Activated naive CD4-positive, alpha-beta T cell treated with anti-CD3 and anti-CD28 coated beads, Interleukin-2, amount 50 U/mL, for 24 hours (primary cell): ENCODE results near the gene TUBGCP3.

Experiments
- H3K27ac Mint-ChIP-seq: one replicate; pipeline ENCODE4 v1.8.0; 2021; ENCODE audit warnings: mild to moderate bottlenecking, mixed read lengths
- H3K27me3 Mint-ChIP-seq: one replicate; pipeline ENCODE4 v1.8.0; 2021; ENCODE audit warnings: mixed read lengths
- H3K36me3 Mint-ChIP-seq: one replicate; pipeline ENCODE4 v1.8.0; 2021; ENCODE audit warnings: mixed read lengths
- H3K4me1 Mint-ChIP-seq: one replicate; pipeline ENCODE4 v1.8.0; 2021; ENCODE audit warnings: mixed read lengths
- H3K4me3 Mint-ChIP-seq: one replicate; pipeline ENCODE4 v1.8.0; 2021; ENCODE audit warnings: mild to moderate bottlenecking, mixed read lengths
- H3K9me3 Mint-ChIP-seq: one replicate; pipeline ENCODE4 v1.8.0; 2021; ENCODE audit warnings: mixed read lengths

Gene TUBGCP3

DNA sequence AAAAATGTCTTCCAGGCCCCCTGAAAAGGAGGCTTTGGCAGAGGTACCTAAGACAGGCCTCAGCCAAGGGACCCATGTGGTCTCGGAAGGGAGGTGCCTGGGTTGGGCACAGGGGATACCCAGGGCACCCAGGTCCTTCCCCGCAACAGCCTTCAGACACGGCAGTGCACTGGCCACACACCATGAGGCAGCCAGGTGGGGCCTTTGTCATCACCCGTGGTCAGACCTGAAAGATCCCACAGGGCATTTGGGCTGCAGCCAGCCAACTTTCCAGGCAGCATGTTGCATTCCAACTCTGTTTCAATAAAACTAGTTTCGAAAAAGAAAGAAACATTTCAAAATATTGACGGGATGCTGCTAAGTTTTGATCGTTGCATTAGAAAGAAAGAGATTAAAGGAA lies 4.7 kb upstream of the TUBGCP3 start:
- Mint-ChIP-seq H3K27me3 (no peaks in the 10 kb centered on the region), H3K4me3 (no peak overlapping the region), H3K9me3 (no peaks in the 10 kb centered on the region), H3K36me3 (peaks cover 2% of the 10 kb centered on the region), H3K4me1 (peaks cover 20% of the 10 kb centered on the region), H3K27ac (no peak overlapping the region)

DNA sequence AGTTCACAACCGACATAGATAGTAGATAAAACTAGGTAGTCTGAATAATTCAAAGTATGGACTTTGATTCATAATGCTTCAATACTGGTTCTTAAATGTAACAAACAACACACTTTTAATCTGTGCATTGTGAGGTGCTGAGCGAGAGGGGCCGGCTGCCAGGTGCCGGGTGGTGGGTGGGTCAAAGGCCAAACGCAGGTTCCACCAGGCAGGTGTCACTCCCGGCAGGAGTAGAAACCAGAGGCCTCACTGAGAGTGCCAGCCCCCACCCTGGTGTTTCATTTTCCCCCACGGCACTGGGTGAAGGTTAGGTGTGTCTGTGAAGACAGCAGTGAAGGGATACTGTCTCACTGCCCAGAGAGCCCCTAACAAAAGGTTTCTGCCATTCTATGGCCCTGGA lies 4.2 kb upstream of the TUBGCP3 start:
- H3K36me3 Mint-ChIP-seq, result peaks cover 2% of the 10 kb centered on the region
- H3K27me3 Mint-ChIP-seq, result no peaks in the 10 kb centered on the region
- peaks cover 22% of the 10 kb centered on the region for H3K4me1 Mint-ChIP-seq
- H3K4me3 Mint-ChIP-seq, result no peak overlapping the region
- no peak overlapping the region for H3K27ac Mint-ChIP-seq
- no peaks in the 10 kb centered on the region for H3K9me3 Mint-ChIP-seq

DNA sequence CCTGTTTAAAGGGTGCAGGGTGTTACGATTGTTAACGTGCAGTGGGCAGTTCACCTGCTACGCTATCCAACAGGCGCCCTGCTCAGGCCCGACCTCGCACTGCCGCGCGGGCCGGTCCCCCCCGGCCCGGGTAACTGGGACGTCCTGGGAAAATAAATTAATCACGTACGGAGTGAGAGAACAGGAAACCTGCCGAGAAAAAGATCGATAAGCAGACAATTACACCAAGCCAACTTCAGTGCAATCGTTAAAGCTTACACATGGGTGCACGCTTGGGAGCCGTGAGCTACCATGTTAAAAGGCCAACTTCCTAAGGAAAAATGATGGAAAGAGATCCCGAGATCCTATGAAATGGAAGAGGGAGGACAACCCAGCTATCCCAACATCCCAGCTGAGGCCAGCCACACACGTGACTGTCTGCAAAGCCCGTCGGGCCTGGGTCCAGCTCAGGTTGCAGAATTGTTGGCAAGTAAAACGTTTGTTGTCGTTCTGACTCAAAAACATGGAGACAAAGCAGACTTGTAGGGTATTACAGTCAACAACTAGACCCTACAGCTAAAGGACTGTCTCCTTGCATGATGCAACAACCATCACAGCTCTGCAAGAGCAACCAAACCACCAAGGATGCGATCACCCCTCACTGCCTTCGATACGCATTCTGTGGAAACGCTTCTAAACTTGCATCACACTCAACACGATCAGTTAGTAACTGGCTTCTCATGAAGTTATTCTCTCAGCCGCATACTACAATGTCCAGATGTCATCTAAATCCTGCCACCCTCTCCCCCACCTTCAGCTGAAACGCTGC lies 741 bp upstream of the TUBGCP3 start:
- H3K36me3 Mint-ChIP-seq, result peaks cover 2% of the 10 kb centered on the region
- peaks cover 37% of the 10 kb centered on the region for H3K4me1 Mint-ChIP-seq
- no peaks in the 10 kb centered on the region for H3K27me3 Mint-ChIP-seq
- peak overlapping the region; percentile 99 for H3K4me3 Mint-ChIP-seq
- H3K9me3 Mint-ChIP-seq, result no peaks in the 10 kb centered on the region
- peak overlapping the region; percentile 98 for H3K27ac Mint-ChIP-seq

DNA sequence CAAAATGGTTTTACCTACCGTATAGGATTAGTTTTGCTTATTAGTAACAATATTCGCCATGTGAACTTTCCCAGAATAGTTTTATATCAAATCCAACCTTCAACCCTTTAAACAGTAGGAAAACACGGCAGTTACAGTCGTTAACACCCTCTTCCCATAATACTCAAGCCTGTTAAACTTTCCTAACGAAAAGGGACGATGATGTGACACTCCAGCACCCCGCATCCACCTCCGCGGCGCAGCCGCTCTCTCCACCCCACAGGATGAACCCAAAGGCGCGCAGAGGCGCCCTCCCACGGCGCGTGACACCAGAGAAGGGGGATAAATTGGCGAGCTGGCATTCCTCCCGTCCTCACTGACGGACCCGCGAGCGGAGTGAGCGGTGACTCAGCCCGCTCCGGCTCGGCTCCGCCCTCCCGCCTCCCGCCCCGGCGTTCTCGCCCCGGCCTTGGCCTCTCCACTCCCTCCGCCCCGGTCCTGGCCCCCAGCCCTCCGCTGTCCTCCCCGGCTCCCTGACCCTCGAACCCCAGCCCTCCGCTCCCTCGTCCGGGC lies 665 bp downstream of the TUBGCP3 start:
- H3K27ac Mint-ChIP-seq, result peak overlapping the region; percentile 98
- H3K9me3 Mint-ChIP-seq, result no peaks in the 10 kb centered on the region
- peaks cover 2% of the 10 kb centered on the region for H3K36me3 Mint-ChIP-seq
- no peaks in the 10 kb centered on the region for H3K27me3 Mint-ChIP-seq
- peaks cover 51% of the 10 kb centered on the region for H3K4me1 Mint-ChIP-seq
- peak overlapping the region; percentile 99 for H3K4me3 Mint-ChIP-seq

DNA sequence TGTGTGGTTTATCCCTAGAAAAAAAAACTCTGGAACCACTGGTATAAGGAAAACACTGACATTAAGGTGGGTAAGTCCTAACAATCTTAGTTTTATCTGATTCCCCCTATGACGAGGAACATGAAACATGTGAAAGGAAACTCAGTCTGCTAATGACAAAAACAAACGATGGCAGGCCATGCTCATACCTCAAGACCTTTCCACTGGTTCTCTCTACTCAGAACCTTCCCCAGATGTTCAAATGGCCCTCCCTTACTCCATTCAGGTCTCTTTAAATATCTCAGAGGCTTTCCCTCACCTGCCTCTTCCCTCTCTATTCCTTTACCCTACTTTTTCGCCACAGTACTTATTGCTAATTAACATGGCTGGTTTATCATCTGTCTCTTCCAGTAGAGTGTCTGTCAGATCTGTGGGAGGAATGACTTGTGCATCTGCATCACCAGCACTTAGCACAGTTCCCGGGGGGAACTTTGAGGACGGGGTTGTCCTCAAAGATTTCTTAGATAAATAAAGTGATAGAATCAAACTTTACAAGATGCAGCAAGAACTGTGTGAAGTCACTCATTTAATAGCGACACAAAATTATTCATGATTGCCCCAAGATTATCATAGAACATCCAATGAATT lies 1.5 kb downstream of the TUBGCP3 start:
- peaks cover 59% of the 10 kb centered on the region for H3K4me1 Mint-ChIP-seq
- peak overlapping the region; percentile 99 for H3K4me3 Mint-ChIP-seq
- H3K36me3 Mint-ChIP-seq, result peaks cover 5% of the 10 kb centered on the region
- peak overlapping the region; percentile 98 for H3K27ac Mint-ChIP-seq
- H3K9me3 Mint-ChIP-seq, result no peaks in the 10 kb centered on the region
- no peaks in the 10 kb centered on the region for H3K27me3 Mint-ChIP-seq

DNA sequence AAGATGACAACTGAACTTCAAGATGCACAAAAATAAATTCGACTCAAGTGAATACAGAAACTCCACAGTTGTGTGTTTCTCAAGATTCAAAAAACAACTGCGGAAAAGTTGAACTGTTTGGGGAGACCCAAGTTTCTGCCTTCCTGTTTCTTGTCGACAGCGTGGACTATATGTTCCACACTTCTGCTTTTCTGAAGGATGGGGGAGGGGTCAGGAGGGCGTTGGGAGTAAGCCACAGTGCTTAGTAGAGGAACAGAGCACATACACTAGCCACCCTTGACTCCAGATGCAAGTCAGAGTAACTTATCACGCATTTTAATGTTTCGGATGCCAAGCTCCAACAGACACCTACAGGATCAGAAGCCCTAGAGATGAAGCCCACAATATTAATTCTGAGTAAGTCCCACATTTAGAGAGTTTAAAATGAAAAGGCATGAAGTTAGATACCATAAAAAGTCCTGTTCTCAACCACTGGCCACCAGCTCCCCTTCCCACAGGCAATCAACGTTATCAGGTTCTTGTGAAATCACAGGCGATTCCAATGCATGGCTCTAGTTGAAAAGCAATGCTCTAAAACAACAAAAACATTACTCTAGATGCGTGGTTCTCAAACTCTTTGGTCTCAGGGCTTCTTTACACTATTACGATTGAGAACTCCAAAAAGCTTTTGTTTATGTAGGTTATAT lies 4.2 kb downstream of the TUBGCP3 start:
- Mint-ChIP-seq H3K36me3 (peaks cover 7% of the 10 kb centered on the region), H3K4me1 (peaks cover 71% of the 10 kb centered on the region), H3K27ac (no peak overlapping the region), H3K9me3 (no peaks in the 10 kb centered on the region), H3K4me3 (no peak overlapping the region), H3K27me3 (no peaks in the 10 kb centered on the region)

DNA sequence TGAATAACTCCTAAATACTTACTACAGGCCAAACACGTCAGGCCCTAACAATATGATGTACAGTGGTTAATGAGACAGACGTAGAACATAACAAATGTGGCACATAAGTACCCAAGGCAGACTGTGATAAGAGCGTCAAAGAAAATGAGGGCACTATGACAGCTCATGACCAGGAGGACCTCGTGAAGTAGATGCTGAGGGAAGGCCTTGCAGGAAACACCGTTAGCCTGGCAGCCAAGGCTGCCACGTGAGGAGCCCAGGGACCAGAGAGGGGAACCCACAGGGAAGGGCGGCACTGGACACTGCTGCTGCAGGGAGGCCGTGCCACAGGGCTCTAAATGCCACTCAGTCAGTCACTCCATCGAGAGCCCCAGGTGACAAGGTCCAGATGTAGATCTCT lies 5.7 kb downstream of the TUBGCP3 start:
- no peaks in the 10 kb centered on the region for H3K27me3 Mint-ChIP-seq
- peaks cover 9% of the 10 kb centered on the region for H3K36me3 Mint-ChIP-seq
- H3K9me3 Mint-ChIP-seq, result no peaks in the 10 kb centered on the region
- H3K4me1 Mint-ChIP-seq, result peaks cover 68% of the 10 kb centered on the region
- no peak overlapping the region for H3K4me3 Mint-ChIP-seq
- no peak overlapping the region for H3K27ac Mint-ChIP-seq

DNA sequence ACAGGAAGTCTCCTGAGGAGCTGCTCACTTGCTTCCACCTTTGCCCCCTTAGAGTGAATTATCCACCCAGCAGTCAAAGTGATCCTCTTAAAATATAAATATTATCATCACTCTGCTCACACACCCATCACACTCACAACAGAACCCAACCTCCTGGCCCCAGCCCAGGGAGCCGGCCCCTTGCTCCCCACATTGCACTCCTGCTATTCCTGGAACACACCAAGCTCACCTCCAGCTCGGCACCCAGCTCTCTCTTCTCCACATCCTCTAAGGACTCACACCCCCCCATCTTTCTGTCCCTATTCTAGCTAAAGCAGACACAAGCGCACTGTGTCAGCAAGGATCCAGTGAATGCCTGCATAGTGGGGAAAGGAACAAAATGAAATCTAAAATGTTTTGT lies 7.0 kb downstream of the TUBGCP3 start:
- H3K27ac Mint-ChIP-seq, result no peak overlapping the region
- peaks cover 9% of the 10 kb centered on the region for H3K36me3 Mint-ChIP-seq
- H3K4me3 Mint-ChIP-seq, result no peak overlapping the region
- peaks cover 67% of the 10 kb centered on the region for H3K4me1 Mint-ChIP-seq
- H3K27me3 Mint-ChIP-seq, result no peaks in the 10 kb centered on the region
- H3K9me3 Mint-ChIP-seq, result no peaks in the 10 kb centered on the region

DNA sequence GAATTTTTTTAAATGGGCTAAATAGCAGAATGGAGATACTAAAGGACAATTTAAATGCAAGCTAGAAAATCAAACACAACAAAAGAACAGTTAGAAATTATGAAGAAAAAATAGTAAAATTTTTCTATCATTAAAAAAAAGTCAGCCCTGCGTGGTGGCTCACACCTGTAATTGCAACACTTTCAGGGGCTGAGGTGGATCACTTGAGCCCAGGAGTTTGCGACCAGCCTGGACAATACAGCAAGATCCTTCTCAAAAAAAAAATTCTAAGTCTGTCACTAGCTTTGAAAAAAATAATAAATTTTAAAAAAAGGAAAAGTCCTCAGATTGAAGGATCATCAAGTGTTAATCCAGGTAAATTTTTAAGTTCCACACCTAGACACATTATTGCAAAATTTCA lies 7.7 kb downstream of the TUBGCP3 start:
- H3K9me3 Mint-ChIP-seq, result no peaks in the 10 kb centered on the region
- peaks cover 9% of the 10 kb centered on the region for H3K36me3 Mint-ChIP-seq
- peaks cover 72% of the 10 kb centered on the region for H3K4me1 Mint-ChIP-seq
- no peaks in the 10 kb centered on the region for H3K27me3 Mint-ChIP-seq
- no peak overlapping the region for H3K27ac Mint-ChIP-seq
- H3K4me3 Mint-ChIP-seq, result no peak overlapping the region

DNA sequence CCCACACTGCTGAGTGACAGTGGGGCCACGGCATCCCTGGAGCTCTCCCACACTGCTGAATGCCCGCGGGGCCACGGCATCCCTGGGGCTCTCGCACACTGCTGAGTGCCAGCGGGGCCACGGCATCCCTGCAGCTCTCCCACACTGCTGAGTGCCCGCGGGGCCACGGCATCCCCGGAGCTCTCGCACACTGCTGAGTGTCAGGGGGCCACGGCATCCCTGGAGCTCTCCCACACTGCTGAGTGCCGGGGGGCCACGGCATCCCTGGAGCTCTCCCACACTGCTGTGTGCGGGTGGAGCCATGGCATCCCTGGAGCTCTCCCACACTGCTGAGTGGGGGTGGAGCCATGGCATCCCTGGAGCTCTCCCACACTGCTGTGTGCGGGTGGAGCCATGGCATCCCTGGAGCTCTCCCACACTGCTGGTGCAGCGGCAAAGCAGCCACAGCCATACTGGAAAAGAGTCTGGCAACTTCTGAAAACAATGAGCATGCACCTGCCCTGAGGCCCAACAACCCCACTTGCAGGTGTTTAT lies 8.6 kb downstream of the TUBGCP3 start:
- H3K27me3 Mint-ChIP-seq, result no peaks in the 10 kb centered on the region

DNA sequence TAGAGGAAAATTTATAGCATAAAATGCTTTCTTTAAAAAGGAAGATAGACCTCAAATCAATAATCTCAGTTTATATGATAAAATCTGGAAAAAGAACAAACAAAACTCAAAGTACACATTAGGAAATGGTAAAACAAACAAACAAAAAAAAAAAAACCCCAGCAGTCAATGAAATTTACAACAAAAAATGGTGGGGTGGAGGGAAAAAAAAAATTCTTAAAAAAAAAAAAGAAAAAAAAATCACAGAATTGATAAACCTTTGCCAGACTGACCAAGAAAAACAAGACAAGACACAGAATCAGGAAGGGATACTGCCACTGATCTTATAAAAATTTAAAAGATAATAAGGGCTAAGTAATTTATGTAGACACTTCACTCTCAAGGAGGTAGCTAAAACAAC lies 11.2 kb downstream of the TUBGCP3 start:
- Mint-ChIP-seq H3K36me3 (peaks cover 9% of the 10 kb centered on the region), H3K27ac (no peak overlapping the region), H3K4me1 (peaks cover 75% of the 10 kb centered on the region), H3K9me3 (no peaks in the 10 kb centered on the region), H3K27me3 (no peaks in the 10 kb centered on the region), H3K4me3 (no peak overlapping the region)

More for the DNA sequence above, 8.6 kb downstream of the TUBGCP3 start:
- no peak overlapping the region for H3K4me3 Mint-ChIP-seq
- H3K9me3 Mint-ChIP-seq, result no peaks in the 10 kb centered on the region
- H3K4me1 Mint-ChIP-seq, result peaks cover 76% of the 10 kb centered on the region
- peaks cover 9% of the 10 kb centered on the region for H3K36me3 Mint-ChIP-seq
- H3K27ac Mint-ChIP-seq, result no peak overlapping the region

DNA sequence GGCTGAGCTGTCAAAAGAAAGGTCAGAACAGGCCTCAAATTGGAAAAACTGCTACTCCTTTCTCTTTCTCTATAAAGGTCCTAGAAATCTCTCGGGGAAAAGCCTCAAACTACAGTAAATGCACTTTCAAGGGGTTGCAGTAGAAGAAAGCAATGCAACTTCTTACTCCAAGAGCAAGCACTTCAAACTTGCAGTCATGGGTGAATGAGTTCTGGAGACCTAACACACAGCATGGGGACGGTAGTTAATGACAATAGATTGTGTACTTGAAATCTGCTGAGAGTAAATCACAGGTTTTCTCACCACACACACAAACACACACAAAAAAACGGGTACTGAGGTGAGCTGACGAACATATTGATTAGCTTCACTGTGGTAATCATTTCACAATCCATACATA lies 11.8 kb downstream of the TUBGCP3 start:
- Mint-ChIP-seq H3K4me3 (no peak overlapping the region), H3K9me3 (no peaks in the 10 kb centered on the region), H3K27me3 (no peaks in the 10 kb centered on the region), H3K4me1 (peaks cover 74% of the 10 kb centered on the region), H3K36me3 (peaks cover 7% of the 10 kb centered on the region), H3K27ac (no peak overlapping the region)

DNA sequence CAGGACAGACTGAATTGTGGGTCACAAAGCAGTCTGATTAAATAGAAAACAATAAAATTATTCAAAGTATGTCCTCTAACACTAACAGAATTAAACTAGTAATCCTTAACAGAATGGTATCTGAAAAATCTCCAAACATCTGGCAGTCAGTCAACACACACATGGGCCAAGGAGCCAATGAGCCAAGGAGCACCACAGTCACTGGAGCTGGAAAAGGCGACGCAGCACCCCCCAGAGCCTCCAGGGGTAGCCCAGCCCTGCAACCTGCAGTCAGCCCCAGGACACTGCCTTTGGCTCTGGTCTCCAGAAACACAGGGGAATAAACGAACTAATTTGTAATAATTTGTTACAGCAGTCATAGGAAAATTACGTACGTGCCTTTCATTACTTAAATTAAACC lies 12.3 kb downstream of the TUBGCP3 start:
- Mint-ChIP-seq H3K36me3 (peaks cover 10% of the 10 kb centered on the region), H3K9me3 (no peaks in the 10 kb centered on the region), H3K27me3 (no peaks in the 10 kb centered on the region), H3K4me3 (no peak overlapping the region), H3K4me1 (peaks cover 74% of the 10 kb centered on the region), H3K27ac (no peak overlapping the region)

DNA sequence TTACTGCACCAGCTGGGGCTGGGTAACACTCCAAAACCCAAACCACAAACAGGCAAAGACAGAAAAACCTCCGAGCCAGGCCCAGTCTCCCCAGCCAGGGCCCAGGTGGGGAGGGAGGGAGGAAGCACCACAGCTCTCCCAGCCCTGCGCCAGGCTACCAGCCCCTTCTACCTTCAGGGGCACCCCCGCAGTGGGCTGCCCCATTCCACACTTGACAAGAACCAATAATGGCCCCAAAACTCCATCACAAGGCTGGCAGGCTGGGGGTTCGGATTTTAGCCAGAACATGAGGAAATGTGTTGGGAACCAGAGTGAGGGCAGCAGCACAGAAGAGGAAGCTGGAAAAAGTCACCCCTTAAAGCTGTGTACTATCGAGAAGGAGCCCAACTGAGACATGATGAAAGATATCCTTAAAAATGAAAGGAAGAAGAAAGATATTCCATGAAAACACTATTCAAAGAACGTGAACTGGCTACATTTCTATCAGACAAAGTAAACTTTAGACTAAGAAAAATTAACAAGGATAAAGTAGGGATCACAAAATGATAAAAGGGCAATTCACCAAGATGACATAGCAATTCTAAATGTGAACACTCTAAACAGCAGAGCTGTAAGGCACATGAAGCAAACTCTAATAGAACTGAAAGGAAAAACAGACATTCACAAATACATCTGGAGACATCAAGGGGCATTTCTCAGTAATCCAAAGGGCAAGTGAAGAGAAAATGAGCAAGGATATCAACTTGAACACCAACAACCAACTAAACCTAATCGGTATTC lies 12.9 kb downstream of the TUBGCP3 start:
- Mint-ChIP-seq H3K27me3 (no peaks in the 10 kb centered on the region), H3K4me1 (peaks cover 73% of the 10 kb centered on the region), H3K4me3 (no peak overlapping the region), H3K9me3 (no peaks in the 10 kb centered on the region), H3K36me3 (peaks cover 9% of the 10 kb centered on the region), H3K27ac (no peak overlapping the region)

DNA sequence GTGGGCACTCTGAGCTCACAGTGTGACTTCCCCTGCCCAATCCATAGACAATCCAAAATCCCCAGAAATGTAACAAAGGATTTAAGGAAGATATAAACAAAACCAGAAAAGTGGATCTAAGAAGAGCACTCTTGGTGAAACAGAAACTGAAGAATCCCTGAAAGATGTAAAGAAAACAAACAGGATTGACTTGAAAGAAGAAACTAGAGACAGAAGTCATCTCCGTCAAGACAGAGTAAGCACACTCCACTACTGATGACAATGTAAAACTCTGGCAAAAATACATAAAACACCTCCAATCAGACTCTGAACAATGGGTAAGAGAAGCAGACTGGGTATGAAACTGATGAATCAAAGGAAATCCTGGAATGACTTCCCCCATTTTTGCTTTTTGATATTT lies 13.5 kb downstream of the TUBGCP3 start:
- Mint-ChIP-seq H3K27me3 (no peaks in the 10 kb centered on the region), H3K4me1 (peaks cover 74% of the 10 kb centered on the region), H3K27ac (no peak overlapping the region), H3K36me3 (peaks cover 7% of the 10 kb centered on the region), H3K9me3 (no peaks in the 10 kb centered on the region), H3K4me3 (no peak overlapping the region)
